Transverse colon (tissue), 4 donors: ENCODE results near the gene SLC9B1. TPM values are rescaled to one million over a fixed set of nuclear protein-coding genes. Genes with fewer than 3 reads are reported as not detected.

ENCODE experiments used
- DNase-seq: peaks from one replicate; pipeline ENCODE4 v3.0.0-alpha.2; 2019
- H3K27ac ChIP-seq, 4 donors: fragments of 200-600 bp; sonication (generic); 2 replicates each; pipeline ENCODE4 v1.5.1; 2016 to 2018; ENCODE audit warnings: inconsistent platforms in 4 of 4
- H3K27me3 ChIP-seq: fragments of 200-600 bp; sonication (generic); 2 replicates; pipeline ENCODE4 v1.5.1; 2017; ENCODE audit warnings: inconsistent platforms
- H3K36me3 ChIP-seq, 4 donors: fragments of 200-600 bp; sonication (generic); 2 replicates each; pipeline ENCODE4 v1.5.1; 2017 to 2019; ENCODE audit warnings: inconsistent platforms in 4 of 4
- H3K4me1 ChIP-seq, 4 donors: fragments of 200-600 bp; sonication (generic); 2 replicates each; pipeline ENCODE4 v1.5.1; 2017 to 2020; ENCODE audit warnings: inconsistent platforms in 4 of 4
- H3K4me3 ChIP-seq, 4 donors: fragments of 200-600 bp; sonication (generic); 1 replicate in 1 of 4; 2 replicates in 3 of 4; pipeline versions ENCODE4 v1.5.1 to v1.6.1; 2017 to 2019; ENCODE audit warnings: inconsistent platforms in 4 of 4
- H3K9me3 ChIP-seq, 2 donors: fragments of 200-600 bp; sonication (generic); 2 replicates each; pipeline ENCODE4 v1.5.1; 2017 to 2019; ENCODE audit warnings: inconsistent platforms in 2 of 2
- EP300 ChIP-seq: sonication (generic); formaldehyde crosslinking; IDR thresholded peaks from one replicate; pipeline ENCODE4 v1.6.1; 2017; ENCODE audit warnings: antibody characterized with exemption, low read depth
- POLR2A ChIP-seq: fragments of 450-650 bp; IDR thresholded peaks from one replicate; pipeline ENCODE4 v1.6.1; 2016; ENCODE audit warnings: antibody characterized with exemption, mild to moderate bottlenecking, moderate library complexity
- POLR2AphosphoS5 ChIP-seq, 3 donors: sonication (generic); formaldehyde crosslinking; IDR thresholded peaks; one replicate each; pipeline ENCODE4 v1.6.1; 2016; ENCODE audit warnings: antibody characterized with exemption in 3 of 3
- WGBS, 2 donors: methylation state at CpG; one replicate each; pipeline ENCODE4 v1.1.5; 2018; ENCODE audit warnings: low coverage in 1 of 2; 5-methylcytosine and 5-hydroxymethylcytosine counted together
- in situ Hi-C, 4 donors: fragments of 200-750 bp; cut with MboI; loops; one replicate each; pipeline versions ENCODE4 v1.15.0 to v1.15.1; 2017; ENCODE audit warnings: low sequenced_read_pairs in 3 of 4, low pct_ligation_motif_present in 1 of 4, low pct_unique_long_range_greater_than_20kb in 1 of 4
- intact Hi-C: fragments of 100-400 bp; cut with DNase I; formaldehyde crosslinking; loops from one replicate; pipeline ENCODE4 v1.15.1; 2023; ENCODE audit warnings: low total_unique reads
- total RNA-seq, 4 donors: library from RNA; depleted of rRNA; stranded (reverse); fragments of >200 nt; gene quantifications; one replicate each; pipeline ENCODE4 v1.1.0, GENCODE V29; 2016
- TF ChIP-seq, protein P1 (sequence below), 5 experiments: fragments of 200-600 bp in 3 of 5; fragments of 450-650 bp in 2 of 5; sonication (generic) in 3 of 5; IDR thresholded peaks; 1 replicate in 2 of 5; 2 replicates in 3 of 5; pipeline ENCODE4 v1.5.1; 2016 to 2017; ENCODE audit warnings: antibody characterized with exemption in 5 of 5, inconsistent platforms in 3 of 5, mild to moderate bottlenecking in 2 of 5, moderate library complexity in 1 of 5

Gene SLC9B1
- total RNA-seq, 4 donors from 2014 or later, result 0.41 to 0.79 TPM; not detected in 2

DNA sequence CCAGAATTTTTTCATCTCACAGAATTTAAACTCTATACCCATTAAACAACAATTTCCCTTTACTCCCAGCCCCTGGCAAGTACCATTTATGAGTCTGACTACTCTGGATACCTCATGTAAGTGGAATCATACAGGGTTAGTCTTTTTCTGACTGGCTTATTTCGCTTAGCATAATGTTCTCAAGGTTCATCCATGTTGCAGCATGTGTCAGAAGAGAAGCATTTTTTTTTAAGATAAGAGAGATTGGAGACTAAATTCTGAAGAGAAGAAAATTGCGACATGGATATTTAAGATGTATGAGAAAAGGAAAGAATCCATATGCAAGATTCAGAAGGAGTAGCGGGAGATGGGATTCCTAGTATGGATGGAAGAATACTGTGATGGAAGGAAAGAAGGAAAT, 11.3 kb upstream of the SLC9B1 start:
- WGBS, 2 donors, result 92 to 93% methylated on average over 3 of the region's 3 CpGs
- Histone ChIP-seq H3K4me1 (no peaks in the 10 kb centered on the region), H3K27me3 (no peaks in the 10 kb centered on the region), H3K9me3 (no peaks in the 10 kb centered on the region), H3K27ac (no peak overlapping the region), H3K36me3 (peaks cover 0 to 4% (median 0%) of the 10 kb centered on the region in 4 donors), H3K4me3 (no peak overlapping the region)
- DNase-seq, result no peak
- intact Hi-C loops (no loop called here), in situ Hi-C loops (no loop called here)
- no peak for TF ChIP-seq EP300
- TF ChIP-seq POLR2A, result no peak
- no peak for TF ChIP-seq POLR2AphosphoS5 (IDR thresholded peaks at IDR 0.05)
- TF ChIP-seq, protein P1, sequence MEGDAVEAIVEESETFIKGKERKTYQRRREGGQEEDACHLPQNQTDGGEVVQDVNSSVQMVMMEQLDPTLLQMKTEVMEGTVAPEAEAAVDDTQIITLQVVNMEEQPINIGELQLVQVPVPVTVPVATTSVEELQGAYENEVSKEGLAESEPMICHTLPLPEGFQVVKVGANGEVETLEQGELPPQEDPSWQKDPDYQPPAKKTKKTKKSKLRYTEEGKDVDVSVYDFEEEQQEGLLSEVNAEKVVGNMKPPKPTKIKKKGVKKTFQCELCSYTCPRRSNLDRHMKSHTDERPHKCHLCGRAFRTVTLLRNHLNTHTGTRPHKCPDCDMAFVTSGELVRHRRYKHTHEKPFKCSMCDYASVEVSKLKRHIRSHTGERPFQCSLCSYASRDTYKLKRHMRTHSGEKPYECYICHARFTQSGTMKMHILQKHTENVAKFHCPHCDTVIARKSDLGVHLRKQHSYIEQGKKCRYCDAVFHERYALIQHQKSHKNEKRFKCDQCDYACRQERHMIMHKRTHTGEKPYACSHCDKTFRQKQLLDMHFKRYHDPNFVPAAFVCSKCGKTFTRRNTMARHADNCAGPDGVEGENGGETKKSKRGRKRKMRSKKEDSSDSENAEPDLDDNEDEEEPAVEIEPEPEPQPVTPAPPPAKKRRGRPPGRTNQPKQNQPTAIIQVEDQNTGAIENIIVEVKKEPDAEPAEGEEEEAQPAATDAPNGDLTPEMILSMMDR (IDR thresholded peaks at IDR 0.05), result no peak

- in situ Hi-C loops, result loop anchor here in 1 of 4 donors (10.0 kb wide), 1 partner anchor 594 kb away; no protein-coding TSS in a partner anchor
Measured at GRCh38 chr4:103029300-103029699, 9.8 kb upstream of the SLC9B1 start.

GRCh38 chr4:103026868-103027267, 7.4 kb upstream of the SLC9B1 start:
- intact Hi-C loops, result no loop called here

More at GRCh38 chr4:103029300-103029699, 9.8 kb upstream of the SLC9B1 start:
- no peaks in the 10 kb centered on the region for H3K9me3 ChIP-seq
- peaks cover 0 to 4% (median 0%) of the 10 kb centered on the region in 4 donors for H3K36me3 ChIP-seq
- no peak overlapping the region for H3K4me3 ChIP-seq
- no peaks in the 10 kb centered on the region for H3K4me1 ChIP-seq
- intact Hi-C loops, result no loop called here
- DNase-seq, result no peak
- TF ChIP-seq POLR2A (no peak), POLR2AphosphoS5 (IDR thresholded peaks at IDR 0.05) (no peak), EP300 (no peak)
- TF ChIP-seq, protein P1 (IDR thresholded peaks at IDR 0.05), result no peak
- no peaks in the 10 kb centered on the region for H3K27me3 ChIP-seq
- WGBS, 2 donors, result 83 to 88% methylated on average over 1 of the region's 1 CpG
- no peak overlapping the region for H3K27ac ChIP-seq

GRCh38 chr4:103024996-103025395, 5.5 kb upstream of the SLC9B1 start:
- no peak overlapping the region for H3K4me3 ChIP-seq
- DNase-seq, result no peak
- H3K27ac ChIP-seq, result no peak overlapping the region
- peaks cover 0 to 4% (median 0%) of the 10 kb centered on the region in 4 donors for H3K36me3 ChIP-seq
- in situ Hi-C loops, result loop anchor here in 1 of 4 donors (10.0 to 25.0 kb wide), 2 partner anchors 188 to 590 kb away; partner anchors contain the start of gene UBE2D3
- H3K4me1 ChIP-seq, result peaks cover 0 to 5% (median 2%) of the 10 kb centered on the region in 4 donors
- TF ChIP-seq POLR2AphosphoS5 (IDR thresholded peaks at IDR 0.05), result no peak
- TF ChIP-seq EP300, result no peak
- TF ChIP-seq, protein P1 (IDR thresholded peaks at IDR 0.05), result no peak
- TF ChIP-seq POLR2A, result no peak
- 94 to 97% methylated on average over 3 of the region's 3 CpGs for WGBS, 2 donors
- H3K9me3 ChIP-seq, result no peaks in the 10 kb centered on the region
- intact Hi-C loops, result no loop called here
- no peaks in the 10 kb centered on the region for H3K27me3 ChIP-seq

More at GRCh38 chr4:103026868-103027267, 7.4 kb upstream of the SLC9B1 start:
- Histone ChIP-seq H3K4me1 (no peaks in the 10 kb centered on the region), H3K36me3 (peaks cover 0 to 4% (median 0%) of the 10 kb centered on the region in 4 donors), H3K4me3 (no peak overlapping the region), H3K9me3 (no peaks in the 10 kb centered on the region), H3K27ac (no peak overlapping the region), H3K27me3 (no peaks in the 10 kb centered on the region)
- no peak for DNase-seq
- TF ChIP-seq POLR2AphosphoS5 (IDR thresholded peaks at IDR 0.05) (no peak), EP300 (no peak), POLR2A (no peak)
- TF ChIP-seq, protein P1 (IDR thresholded peaks at IDR 0.05), result no peak
- in situ Hi-C loops, result loop anchor here in 1 of 4 donors (10.0 kb wide), 1 partner anchor 592 kb away; no protein-coding TSS in a partner anchor
- WGBS, 2 donors, result 90 to 93% methylated on average over 1 of the region's 1 CpG
